Measurements from ENCODE around the gene MRPL32. TPM values are rescaled to one million over a fixed set of nuclear protein-coding genes. Genes with fewer than 3 reads are reported as not detected.

Gene MRPL32
- total RNA-seq, 1 experiment from 2014 or later = 102 TPM

GRCh38 chr7:42900842-42901241 is 31.3 kb upstream of the MRPL32 start:
- ChIA-PET POLR2A (ENCODE audit: low non-redundant PET) (no interaction called here), CTCF (no interaction called here)
- Histone ChIP-seq H3K4me1 (ENCODE audit: insufficient read depth, low read length, poor library complexity, severe bottlenecking) (no peaks in the 10 kb centered on the region), H3K4me3 (ENCODE audit: low read depth, low read length, poor library complexity, severe bottlenecking) (no peak overlapping the region), H3K9me3 (ENCODE audit: low read depth, low read length, poor library complexity, severe bottlenecking) (no peaks in the 10 kb centered on the region), H3K27ac (ENCODE audit: low read depth, low read length, poor library complexity, severe bottlenecking) (no peak overlapping the region), H3K27me3 (replicated peaks; ENCODE audit: insufficient read depth, low read depth, low read length, poor library complexity) (no peaks in the 10 kb centered on the region), H3K36me3 (ENCODE audit: insufficient read depth, low read length, poor library complexity, severe bottlenecking) (no peaks in the 10 kb centered on the region)
- TF ChIP-seq EZH2 (IDR thresholded peaks at IDR 0.05; ENCODE audit: borderline replicate concordance, low read depth, low read length, poor library complexity, severe bottlenecking) (no peak), CTCF (conservative IDR thresholded peaks at IDR 0.05; ENCODE audit: low read depth, low read length) (no peak)
- BruUV-seq (replicated peaks) = no TSS peak
- DNase-seq (ENCODE audit: low spot score) = no peak
- intact Hi-C loops (cut with micrococcal nuclease; ENCODE audit: unreplicated experiment) = no loop called here

GRCh38 chr7:42902331-42902730 is 29.8 kb upstream of the MRPL32 start:
- TF ChIP-seq CTCF (conservative IDR thresholded peaks at IDR 0.05; ENCODE audit: low read depth, low read length) (no peak), EZH2 (IDR thresholded peaks at IDR 0.05; ENCODE audit: borderline replicate concordance, low read depth, low read length, poor library complexity, severe bottlenecking) (no peak)
- Histone ChIP-seq H3K4me3 (ENCODE audit: low read depth, low read length, poor library complexity, severe bottlenecking) (no peak overlapping the region), H3K27me3 (replicated peaks; ENCODE audit: insufficient read depth, low read depth, low read length, poor library complexity) (no peaks in the 10 kb centered on the region), H3K27ac (ENCODE audit: low read depth, low read length, poor library complexity, severe bottlenecking) (no peak overlapping the region), H3K4me1 (ENCODE audit: insufficient read depth, low read length, poor library complexity, severe bottlenecking) (no peaks in the 10 kb centered on the region), H3K36me3 (ENCODE audit: insufficient read depth, low read length, poor library complexity, severe bottlenecking) (no peaks in the 10 kb centered on the region), H3K9me3 (ENCODE audit: low read depth, low read length, poor library complexity, severe bottlenecking) (no peaks in the 10 kb centered on the region)
- intact Hi-C loops (cut with micrococcal nuclease; ENCODE audit: unreplicated experiment) = no loop called here
- no peak for DNase-seq (ENCODE audit: low spot score)
- POLR2A ChIA-PET (ENCODE audit: low non-redundant PET) = no interaction called here
- CTCF ChIA-PET = no interaction called here
- BruUV-seq (replicated peaks) = no TSS peak

- Histone ChIP-seq H3K27me3 (replicated peaks; ENCODE audit: insufficient read depth, low read depth, low read length, poor library complexity) (no peaks in the 10 kb centered on the region), H3K4me3 (ENCODE audit: low read depth, low read length, poor library complexity, severe bottlenecking) (no peak overlapping the region), H3K4me1 (ENCODE audit: insufficient read depth, low read length, poor library complexity, severe bottlenecking) (peaks cover 7% of the 10 kb centered on the region), H3K9me3 (ENCODE audit: low read depth, low read length, poor library complexity, severe bottlenecking) (no peaks in the 10 kb centered on the region), H3K36me3 (ENCODE audit: insufficient read depth, low read length, poor library complexity, severe bottlenecking) (no peaks in the 10 kb centered on the region), H3K27ac (ENCODE audit: low read depth, low read length, poor library complexity, severe bottlenecking) (no peak overlapping the region)
- DNase-seq (ENCODE audit: low spot score) = no peak
- TF ChIP-seq CTCF (conservative IDR thresholded peaks at IDR 0.05; ENCODE audit: low read depth, low read length) (no peak), EZH2 (IDR thresholded peaks at IDR 0.05; ENCODE audit: borderline replicate concordance, low read depth, low read length, poor library complexity, severe bottlenecking) (no peak)
- no TSS peak for BruUV-seq (replicated peaks)
- POLR2A ChIA-PET (ENCODE audit: low non-redundant PET) = interaction anchor here (0.6 to 0.7 kb wide), 2 partner anchors 277 to 540 kb away, joined by 3 to 4 read pairs; no protein-coding TSS in a partner anchor
- CTCF ChIA-PET = no interaction called here
- intact Hi-C loops (cut with micrococcal nuclease; ENCODE audit: unreplicated experiment) = no loop called here
Measured at GRCh38 chr7:42906181-42906580, 26.0 kb upstream of the MRPL32 start.

Measured in A673 (cell line).